Fibroblast of lung (primary cell): ENCODE measurements around the gene KCND3. TPM values are rescaled to one million over a fixed set of nuclear protein-coding genes. Genes with fewer than 3 reads are reported as not detected.

Experiments used
- DNase-seq, 2 donors: peaks; one replicate each; pipeline versions ENCODE4 v3.0.0 to v3.0.0-alpha.2; 2010; ENCODE audit warnings: low read depth in 2 of 2
- H2AFZ ChIP-seq: 2 replicates; pipeline ENCODE4 v1.5.1; 2012; ENCODE audit warnings: low read length, control low read depth, inconsistent platforms
- H3K27ac ChIP-seq: 2 replicates; pipeline ENCODE4 v1.5.1; 2011; ENCODE audit warnings: low read length, control low read depth; ENCODE audit not compliant: insufficient read depth
- H3K27me3 ChIP-seq: 2 replicates; pipeline ENCODE4 v1.5.1; 2011; ENCODE audit warnings: mild to moderate bottlenecking, low read length; ENCODE audit not compliant: control insufficient read depth, insufficient read depth
- H3K36me3 ChIP-seq: 2 replicates; pipeline ENCODE4 v1.5.1; 2011; ENCODE audit warnings: low read length; ENCODE audit not compliant: control insufficient read depth, insufficient read depth
- H3K4me1 ChIP-seq: 2 replicates; pipeline ENCODE4 v1.5.1; 2011; ENCODE audit warnings: low read length; ENCODE audit not compliant: control insufficient read depth, insufficient read depth; ENCODE audit errors: extremely low read depth
- H3K4me2 ChIP-seq: 2 replicates; pipeline ENCODE4 v1.5.1; 2011; ENCODE audit warnings: low read length, control low read depth; ENCODE audit not compliant: insufficient read depth; ENCODE audit errors: extremely low read depth
- H3K4me3 ChIP-seq, 4 experiments: fragments of 200-600 bp in 1 of 4; sonication (generic) in 1 of 4; replicated peaks in 1 of 4; 2 replicates each; pipeline ENCODE4 v1.5.1; 2011 to 2016; ENCODE audit warnings: low read length in 4 of 4, low read depth in 3 of 4, mild to moderate bottlenecking in 3 of 4, control low read depth in 2 of 4, inconsistent platforms in 1 of 4, mixed read lengths in 1 of 4; ENCODE audit not compliant: insufficient read depth in 1 of 4; ENCODE audit errors: control extremely low read depth in 1 of 4
- H3K79me2 ChIP-seq: 2 replicates; pipeline ENCODE4 v1.5.1; 2012; ENCODE audit warnings: mild to moderate bottlenecking, low read length, inconsistent platforms; ENCODE audit not compliant: control insufficient read depth, insufficient read depth
- H3K9ac ChIP-seq: 2 replicates; pipeline ENCODE4 v1.5.1; 2011; ENCODE audit warnings: mild to moderate bottlenecking, low read length, control low read depth; ENCODE audit not compliant: insufficient read depth
- H3K9me3 ChIP-seq: 2 replicates; pipeline ENCODE4 v1.5.1; 2012; ENCODE audit warnings: low read depth, low read length; ENCODE audit not compliant: control insufficient read depth, insufficient read depth
- H4K20me1 ChIP-seq: 2 replicates; pipeline ENCODE4 v1.5.1; 2011; ENCODE audit warnings: low read length; ENCODE audit not compliant: control insufficient read depth, insufficient read depth; ENCODE audit errors: extremely low read depth
- EZH2 ChIP-seq: IDR thresholded peaks from 2 replicates; pipeline ENCODE4 v1.5.1; 2012; ENCODE audit warnings: low read length, control low read depth, mild to moderate bottlenecking; ENCODE audit errors: missing control alignments
- polyA plus RNA-seq, 2 donors: library from polyadenylated mRNA; depleted of rRNA in 1 of 2; stranded (reverse) in 1 of 2; unstranded in 1 of 2; fragments of >200 nt; gene quantifications; 2 replicates each; pipeline ENCODE4 v1.2.1, GENCODE V29; 2011 to 2012; ENCODE audit warnings: missing spikeins in 1 of 2
- total RNA-seq: library from RNA; depleted of rRNA; stranded (reverse); fragments of >200 nt; gene quantifications from 2 replicates; pipeline ENCODE4 v1.2.1, GENCODE V29; 2014
- TF ChIP-seq, protein P1 (sequence below), 2 donors: IDR thresholded peaks in 1 of 2; conservative IDR thresholded peaks in 1 of 2; 1 replicate in 1 of 2; 2 replicates in 1 of 2; pipeline ENCODE4 v1.5.1; 2011 to 2012; ENCODE audit warnings: low read length in 2 of 2, control low read depth in 1 of 2, inconsistent platforms in 1 of 2, low read depth in 1 of 2, mild to moderate bottlenecking in 1 of 2

The KCND3 gene
- total and polyA plus RNA-seq, 2 donors (not counting 1 experiment from before 2014, with no cell fraction given), result 0.66 to 9.3 TPM

DNA sequence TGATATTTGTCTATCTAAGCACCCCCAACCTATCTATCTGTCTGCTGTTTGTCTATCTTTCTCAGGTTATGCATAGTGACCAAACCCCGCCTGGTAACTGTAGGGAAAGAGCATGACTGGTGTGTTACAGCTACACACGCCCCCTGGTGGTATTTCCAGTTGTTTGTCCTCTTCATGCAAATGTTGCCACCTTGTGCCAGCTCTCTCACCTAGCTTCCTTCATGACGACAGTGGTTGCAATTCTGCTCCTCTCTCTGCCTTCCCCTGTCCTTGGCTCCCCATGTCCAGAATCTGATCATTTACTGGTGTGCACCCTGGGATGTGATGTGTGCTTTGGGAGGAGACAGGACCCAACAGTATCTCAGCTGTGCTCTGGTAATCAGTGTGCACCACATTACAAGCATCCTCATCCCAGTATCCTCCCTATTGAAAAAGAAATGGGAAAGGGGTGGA, 242.2 kb downstream of the KCND3 start:
- no peaks in the 10 kb centered on the region for H4K20me1 ChIP-seq
- TF ChIP-seq, protein P1, sequence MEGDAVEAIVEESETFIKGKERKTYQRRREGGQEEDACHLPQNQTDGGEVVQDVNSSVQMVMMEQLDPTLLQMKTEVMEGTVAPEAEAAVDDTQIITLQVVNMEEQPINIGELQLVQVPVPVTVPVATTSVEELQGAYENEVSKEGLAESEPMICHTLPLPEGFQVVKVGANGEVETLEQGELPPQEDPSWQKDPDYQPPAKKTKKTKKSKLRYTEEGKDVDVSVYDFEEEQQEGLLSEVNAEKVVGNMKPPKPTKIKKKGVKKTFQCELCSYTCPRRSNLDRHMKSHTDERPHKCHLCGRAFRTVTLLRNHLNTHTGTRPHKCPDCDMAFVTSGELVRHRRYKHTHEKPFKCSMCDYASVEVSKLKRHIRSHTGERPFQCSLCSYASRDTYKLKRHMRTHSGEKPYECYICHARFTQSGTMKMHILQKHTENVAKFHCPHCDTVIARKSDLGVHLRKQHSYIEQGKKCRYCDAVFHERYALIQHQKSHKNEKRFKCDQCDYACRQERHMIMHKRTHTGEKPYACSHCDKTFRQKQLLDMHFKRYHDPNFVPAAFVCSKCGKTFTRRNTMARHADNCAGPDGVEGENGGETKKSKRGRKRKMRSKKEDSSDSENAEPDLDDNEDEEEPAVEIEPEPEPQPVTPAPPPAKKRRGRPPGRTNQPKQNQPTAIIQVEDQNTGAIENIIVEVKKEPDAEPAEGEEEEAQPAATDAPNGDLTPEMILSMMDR (conservative IDR thresholded peaks at IDR 0.05 in 1 of 2, IDR thresholded peaks at IDR 0.05 in 1 of 2; ENCODE audit: low read depth in 1 of 2, low read length in 2 of 2), result peak; percentile 64 to 67
- no peak for TF ChIP-seq EZH2
- no peak overlapping the region for H3K4me3 ChIP-seq
- H3K9ac ChIP-seq, result no peak overlapping the region
- H3K79me2 ChIP-seq, result no peaks in the 10 kb centered on the region
- peaks cover 11% of the 10 kb centered on the region for H3K4me1 ChIP-seq
- peak; percentile 63 to 84 for DNase-seq
- H3K27me3 ChIP-seq, result no peaks in the 10 kb centered on the region
- no peaks in the 10 kb centered on the region for H3K9me3 ChIP-seq
- no peaks in the 10 kb centered on the region for H3K36me3 ChIP-seq
- no peak overlapping the region for H2AFZ ChIP-seq
- H3K4me2 ChIP-seq, result no peak overlapping the region
- H3K27ac ChIP-seq, result no peak overlapping the region

DNA sequence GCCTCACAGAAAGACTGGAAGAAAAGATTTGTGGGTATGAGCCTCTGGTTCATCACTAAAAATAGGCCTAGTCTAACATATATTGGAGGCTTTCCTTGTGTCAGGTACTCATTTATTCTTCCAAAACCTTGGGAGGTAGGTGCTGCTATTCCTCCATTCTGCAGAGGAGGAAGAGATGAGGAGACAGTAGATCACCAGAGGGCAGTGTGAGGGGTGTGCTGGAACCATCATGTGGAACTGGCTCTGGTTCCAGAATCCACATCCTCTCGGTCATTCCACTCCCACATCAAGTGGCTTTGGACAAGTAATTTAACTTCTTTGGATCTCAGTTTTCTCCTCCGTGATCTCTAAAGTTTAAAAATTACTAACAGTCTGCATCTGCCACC, 242.9 kb downstream of the KCND3 start:
- Histone ChIP-seq H2AFZ (no peak overlapping the region), H3K27me3 (no peaks in the 10 kb centered on the region), H3K9me3 (no peaks in the 10 kb centered on the region), H4K20me1 (no peaks in the 10 kb centered on the region), H3K4me2 (no peak overlapping the region), H3K79me2 (no peaks in the 10 kb centered on the region), H3K27ac (no peak overlapping the region), H3K9ac (no peak overlapping the region), H3K36me3 (no peaks in the 10 kb centered on the region), H3K4me1 (peaks cover 11% of the 10 kb centered on the region), H3K4me3 (no peak overlapping the region)
- TF ChIP-seq, protein P1 (conservative IDR thresholded peaks at IDR 0.05 in 1 of 2, IDR thresholded peaks at IDR 0.05 in 1 of 2; ENCODE audit: low read depth in 1 of 2, low read length in 2 of 2), result no peak
- no peak for TF ChIP-seq EZH2
- DNase-seq, result no peak

DNA sequence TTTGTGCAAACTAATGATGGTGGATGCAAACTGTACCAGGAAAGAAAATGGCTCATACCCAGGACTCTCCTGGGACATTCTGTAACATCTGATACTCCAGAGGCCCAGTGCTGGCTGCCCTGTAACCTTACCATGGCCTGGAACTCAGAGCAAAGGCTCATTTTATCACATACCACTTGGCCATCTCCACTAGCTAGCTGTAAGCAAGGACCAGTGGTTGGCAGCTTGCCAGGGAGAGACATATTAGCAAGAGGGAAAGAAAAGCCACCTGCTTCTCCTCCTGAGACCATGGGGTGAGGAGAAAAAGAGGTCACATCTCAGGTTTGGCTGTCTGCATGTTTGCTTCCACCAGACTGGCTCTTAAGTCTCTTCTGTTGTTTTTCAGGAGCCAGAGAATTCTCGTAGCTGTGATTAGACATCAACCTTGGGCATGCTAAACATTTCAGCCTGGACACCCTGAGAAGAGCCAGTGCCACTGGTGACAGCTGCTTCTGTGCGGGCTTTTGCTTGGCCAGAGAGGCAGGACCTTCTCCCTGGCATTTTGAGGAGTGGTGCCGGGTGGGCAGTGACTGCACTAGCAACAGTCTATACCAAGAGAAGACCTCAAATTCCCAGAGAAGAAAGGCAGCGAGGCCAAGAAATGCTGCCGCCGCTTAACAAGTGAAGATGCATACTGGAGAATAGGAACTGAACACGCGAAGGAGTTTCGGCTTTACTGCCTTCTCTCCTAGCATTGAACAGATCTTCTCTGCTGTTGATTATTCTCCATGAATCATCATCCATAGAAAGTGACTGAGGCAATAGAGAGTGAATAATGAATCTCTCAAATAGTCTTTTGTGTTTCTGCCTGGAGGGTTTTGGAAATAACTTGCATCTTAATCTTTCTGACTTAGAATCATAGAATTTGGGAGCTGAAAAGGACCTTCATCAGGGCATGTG, 243.5 kb downstream of the KCND3 start:
- H3K27ac ChIP-seq, result no peak overlapping the region
- H3K36me3 ChIP-seq, result no peaks in the 10 kb centered on the region
- no peak for DNase-seq
- no peak overlapping the region for H3K4me3 ChIP-seq
- H2AFZ ChIP-seq, result no peak overlapping the region
- peaks cover 11% of the 10 kb centered on the region for H3K4me1 ChIP-seq
- H3K9ac ChIP-seq, result no peak overlapping the region
- H3K4me2 ChIP-seq, result no peak overlapping the region
- no peaks in the 10 kb centered on the region for H3K9me3 ChIP-seq
- H3K79me2 ChIP-seq, result no peaks in the 10 kb centered on the region
- TF ChIP-seq, protein P1 (conservative IDR thresholded peaks at IDR 0.05 in 1 of 2, IDR thresholded peaks at IDR 0.05 in 1 of 2; ENCODE audit: low read depth in 1 of 2, low read length in 2 of 2), result no peak
- no peak for TF ChIP-seq EZH2
- no peaks in the 10 kb centered on the region for H4K20me1 ChIP-seq
- H3K27me3 ChIP-seq, result no peaks in the 10 kb centered on the region
